Epithelial cell of esophagus (primary cell): ENCODE measurements around the gene MRC1.
A peak's percentile ranks its signal among the peaks of the same experiment; 100 is the strongest.

Experiments used
- DNase-seq: peaks from one replicate; pipeline ENCODE4 v3.0.0; 2010; ENCODE audit warnings: low read depth
- H3K4me3 ChIP-seq: 2 replicates; pipeline ENCODE4 v1.5.1; 2011; ENCODE audit warnings: mild to moderate bottlenecking, low read length, control low read depth
- CTCF ChIP-seq: IDR thresholded peaks from 2 replicates; pipeline ENCODE4 v1.5.1; 2011; ENCODE audit warnings: low read depth, mild to moderate bottlenecking, low read length, control low read depth, inconsistent platforms; ENCODE audit not compliant: insufficient read depth; ENCODE audit errors: missing control alignments

The MRC1 gene

GRCh38 chr10:17819836-17820235 lies 10.7 kb downstream of the MRC1 start:
- TF ChIP-seq CTCF: no peak
- no peak overlapping the region for H3K4me3 ChIP-seq
- DNase-seq: no peak

DNA sequence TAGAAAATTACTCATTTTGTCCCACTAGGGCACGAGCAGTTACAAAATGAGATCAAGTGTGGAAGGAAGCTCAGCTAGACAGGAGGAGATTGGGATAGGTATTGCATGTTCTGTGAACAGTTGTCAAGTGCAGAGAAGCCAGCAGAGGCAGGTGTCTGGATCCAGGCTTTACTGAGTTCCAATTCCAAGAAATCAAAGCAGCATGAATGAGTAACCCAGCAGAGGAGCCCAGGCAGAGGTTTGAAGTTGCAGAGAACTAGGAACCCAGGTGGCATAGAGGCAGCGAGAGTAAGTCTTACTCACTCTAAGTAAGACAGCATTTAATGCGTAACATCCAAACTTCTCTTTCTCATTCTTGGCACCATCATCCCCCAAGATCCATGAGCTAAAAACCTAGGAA lies 11.8 kb downstream of the MRC1 start:
- no peak overlapping the region for H3K4me3 ChIP-seq
- no peak for TF ChIP-seq CTCF
- DNase-seq: no peak

DNA sequence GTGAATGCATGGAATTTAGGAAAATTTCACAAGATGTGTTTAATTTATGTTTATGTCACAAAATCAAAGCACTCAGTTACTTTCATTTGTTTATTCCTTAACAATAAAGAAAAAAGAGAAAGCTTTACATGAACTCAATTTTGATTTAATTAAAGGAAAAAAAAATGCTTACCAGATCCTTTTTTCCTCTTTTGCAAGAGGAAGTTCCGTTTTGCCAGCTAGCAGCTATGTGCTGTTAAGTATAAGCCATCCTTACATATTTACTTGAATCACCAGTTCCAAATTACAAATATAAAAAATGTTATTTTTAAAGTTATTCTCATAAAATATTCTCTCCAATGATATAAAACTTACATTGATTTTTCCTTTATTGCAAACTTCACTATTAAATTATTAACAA lies 12.7 kb downstream of the MRC1 start:
- no peak overlapping the region for H3K4me3 ChIP-seq
- DNase-seq: no peak
- TF ChIP-seq CTCF: no peak

- DNase-seq: no peak
- no peak overlapping the region for H3K4me3 ChIP-seq
- no peak for TF ChIP-seq CTCF
These were observed 22.2 kb downstream of the MRC1 start for GRCh38 chr10:17831341-17831740.

DNA sequence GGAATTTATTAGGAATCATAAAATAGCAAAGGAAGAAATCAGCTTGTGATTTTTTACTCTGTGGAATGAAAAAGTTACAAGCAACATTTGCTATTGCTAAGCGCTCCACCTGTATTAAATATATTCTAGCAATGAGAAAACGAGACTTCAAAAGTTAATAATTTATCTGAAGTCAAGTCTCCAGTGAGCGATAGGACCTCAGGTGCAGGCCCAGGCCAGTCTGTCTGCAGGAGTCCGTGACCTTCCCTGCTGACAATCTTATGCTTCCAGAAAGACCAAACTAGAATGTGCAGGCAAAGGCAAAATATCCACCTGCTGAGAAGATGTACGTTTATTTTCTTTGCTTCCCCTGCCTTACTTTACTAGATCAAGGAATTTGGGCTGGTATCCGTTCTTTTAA lies 22.7 kb downstream of the MRC1 start:
- no peak for DNase-seq
- no peak overlapping the region for H3K4me3 ChIP-seq
- TF ChIP-seq CTCF: no peak

DNA sequence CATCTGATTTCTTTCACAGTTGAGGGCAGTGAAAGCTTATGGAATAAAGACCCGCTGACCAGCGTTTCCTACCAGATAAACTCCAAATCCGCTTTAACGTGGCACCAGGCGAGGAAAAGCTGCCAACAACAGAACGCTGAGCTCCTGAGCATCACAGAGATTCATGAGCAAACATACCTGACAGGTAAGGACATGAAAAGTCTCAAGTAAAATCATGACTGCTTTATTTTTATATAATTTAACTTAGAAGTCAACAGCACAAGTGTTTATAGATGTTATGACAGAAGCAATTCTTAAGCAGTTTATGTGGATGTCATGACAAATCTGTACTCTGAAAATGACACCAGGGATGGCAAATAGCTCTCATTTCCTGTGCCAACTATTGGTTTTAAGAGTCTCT lies 24.5 kb downstream of the MRC1 start:
- TF ChIP-seq CTCF: no peak
- H3K4me3 ChIP-seq: no peak overlapping the region
- DNase-seq: peak; percentile 62

DNA sequence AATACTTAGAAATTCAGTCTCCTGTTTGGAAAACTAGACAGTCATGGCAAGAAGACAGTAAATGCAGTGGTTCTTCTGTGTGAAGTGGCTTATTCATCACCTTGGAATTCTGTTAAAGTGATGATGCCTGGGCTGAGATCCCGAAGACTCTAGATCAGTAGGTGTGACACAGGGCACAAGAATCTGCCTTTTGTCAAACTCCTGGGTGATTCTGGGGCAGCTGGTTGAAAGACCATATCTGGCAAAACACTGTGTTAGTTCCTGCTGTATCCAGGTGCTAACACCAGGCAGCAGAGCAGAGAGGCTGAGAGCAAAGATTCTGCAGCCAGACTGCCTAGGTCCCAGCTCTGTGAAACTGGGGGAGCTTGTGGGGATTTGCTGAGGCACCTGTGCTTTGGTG lies 26.5 kb downstream of the MRC1 start:
- peak; percentile 90 for DNase-seq
- TF ChIP-seq CTCF: peak; percentile 15
- no peak overlapping the region for H3K4me3 ChIP-seq
